HG03108 (cell line): ENCODE results near the gene EIF3J.

ENCODE experiments used
- ATAC-seq: cut with Tn5 transposase; IDR thresholded peaks from one replicate; pipeline ENCODE4 v1.9.1; 2021; ENCODE audit warnings: moderate library complexity; ENCODE audit not compliant: unreplicated experiment

The EIF3J gene

GRCh38 chr15:44593042-44593736, 56.2 kb downstream of the EIF3J start:
- ATAC-seq: no peak

GRCh38 chr15:44595246-44595645, 58.3 kb downstream of the EIF3J start:
- no peak for ATAC-seq

GRCh38 chr15:44595656-44596510, 58.9 kb downstream of the EIF3J start:
- peak; percentile 47 for ATAC-seq

GRCh38 chr15:44596511-44597010, 59.6 kb downstream of the EIF3J start:
- ATAC-seq: no peak

GRCh38 chr15:44598066-44598465, 61.1 kb downstream of the EIF3J start:
- ATAC-seq: no peak

- no peak for ATAC-seq
Observed at GRCh38 chr15:44598892-44599291, 61.9 kb downstream of the EIF3J start.

- no peak for ATAC-seq
Observed at GRCh38 chr15:44603126-44603525, 66.2 kb downstream of the EIF3J start.

GRCh38 chr15:44606740-44607139, 69.8 kb downstream of the EIF3J start:
- ATAC-seq: no peak
